Left renal pelvis (tissue), 4 donors: ENCODE measurements around the gene GPHN. TPM values are rescaled to one million over a fixed set of nuclear protein-coding genes. Genes with fewer than 3 reads are reported as not detected.

Experiments
- DNase-seq, 4 donors: peaks; one replicate each; pipeline ENCODE4 v3.0.0-alpha.2; 2013; ENCODE audit warnings: low read depth in 4 of 4, low spot score in 3 of 4
- polyA plus RNA-seq, 4 donors: library from polyadenylated mRNA; unstranded; fragments of 120-200 nt; gene quantifications; one replicate each; pipeline ENCODE4 v1.2.1, GENCODE V29; 2013; ENCODE audit not compliant: insufficient read length in 4 of 4

Gene GPHN
- polyA plus RNA-seq, 4 donors: 21.1 to 82.0 (median 66.4) TPM

DNA sequence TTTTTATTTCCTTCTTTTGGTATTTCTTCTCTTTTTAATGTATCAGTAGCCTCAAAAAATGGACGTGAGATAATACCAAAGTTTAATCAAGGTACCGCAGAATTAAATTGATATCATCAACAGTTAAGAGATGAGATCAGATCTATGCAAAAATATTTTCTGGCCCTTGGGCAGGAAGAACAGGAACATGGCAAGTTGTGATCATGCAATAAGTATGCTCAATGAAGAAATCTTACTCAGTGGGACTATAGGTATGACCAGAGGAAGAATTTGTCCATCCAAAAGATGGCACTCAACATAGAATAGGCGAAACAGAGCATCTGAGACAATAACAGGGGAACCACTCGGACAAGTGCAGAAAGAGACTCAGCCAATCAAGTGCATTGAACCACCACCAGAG is 680.4 kb downstream of the GPHN start:
- no peak for DNase-seq

DNA sequence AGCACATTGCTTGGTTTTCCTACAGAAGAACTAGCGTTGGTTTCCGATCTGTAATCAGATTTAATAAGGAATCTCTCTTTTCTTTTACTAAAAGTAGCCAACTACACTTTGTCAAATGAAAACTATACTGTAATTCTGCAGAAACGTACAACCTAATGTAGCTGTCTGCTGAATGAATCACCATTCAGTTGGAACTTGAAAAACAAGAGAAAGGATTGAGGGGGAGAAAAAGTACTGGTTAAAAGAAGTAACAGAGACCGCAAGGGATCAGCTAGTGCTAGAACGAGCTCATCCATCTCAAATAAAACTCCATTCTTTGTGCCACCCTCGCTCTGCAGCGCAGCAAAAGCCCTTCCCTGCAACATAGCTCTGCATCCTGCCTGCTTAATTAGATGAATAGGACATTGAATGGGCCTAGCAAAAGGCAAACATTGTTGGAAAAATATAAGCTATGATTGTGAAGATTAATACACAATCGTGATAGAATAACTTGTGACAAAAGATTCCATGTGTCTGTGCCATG is 683.9 kb downstream of the GPHN start:
- no peak for DNase-seq

GRCh38 chr14:67192366-67192765 is 684.4 kb downstream of the GPHN start:
- no peak for DNase-seq

- no peak for DNase-seq
These were observed 687.3 kb downstream of the GPHN start for GRCh38 chr14:67195279-67195678.

- no peak for DNase-seq
These were observed 691.1 kb downstream of the GPHN start for GRCh38 chr14:67199016-67199415.

GRCh38 chr14:67207810-67208209 is 699.9 kb downstream of the GPHN start:
- DNase-seq: no peak

DNA sequence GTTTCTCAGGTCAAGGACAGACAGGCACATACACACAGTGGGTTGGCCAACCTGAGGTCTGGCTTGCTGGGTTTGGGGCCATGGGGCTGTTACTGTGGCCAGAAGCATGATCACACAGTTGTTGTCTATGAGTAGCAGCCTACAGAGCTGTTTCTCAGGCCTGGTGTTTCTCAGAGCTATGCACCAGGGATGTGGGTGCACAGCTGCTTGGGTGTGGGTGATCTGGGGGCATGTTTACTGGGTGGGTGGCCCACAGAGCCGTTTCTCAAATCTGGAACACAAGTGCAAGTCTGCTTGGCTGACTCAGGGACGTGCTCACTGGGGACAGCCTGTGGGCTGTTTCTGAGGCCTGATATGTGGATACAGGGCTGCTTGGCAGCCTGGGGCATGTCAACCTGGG is 710.2 kb downstream of the GPHN start:
- no peak for DNase-seq

DNA sequence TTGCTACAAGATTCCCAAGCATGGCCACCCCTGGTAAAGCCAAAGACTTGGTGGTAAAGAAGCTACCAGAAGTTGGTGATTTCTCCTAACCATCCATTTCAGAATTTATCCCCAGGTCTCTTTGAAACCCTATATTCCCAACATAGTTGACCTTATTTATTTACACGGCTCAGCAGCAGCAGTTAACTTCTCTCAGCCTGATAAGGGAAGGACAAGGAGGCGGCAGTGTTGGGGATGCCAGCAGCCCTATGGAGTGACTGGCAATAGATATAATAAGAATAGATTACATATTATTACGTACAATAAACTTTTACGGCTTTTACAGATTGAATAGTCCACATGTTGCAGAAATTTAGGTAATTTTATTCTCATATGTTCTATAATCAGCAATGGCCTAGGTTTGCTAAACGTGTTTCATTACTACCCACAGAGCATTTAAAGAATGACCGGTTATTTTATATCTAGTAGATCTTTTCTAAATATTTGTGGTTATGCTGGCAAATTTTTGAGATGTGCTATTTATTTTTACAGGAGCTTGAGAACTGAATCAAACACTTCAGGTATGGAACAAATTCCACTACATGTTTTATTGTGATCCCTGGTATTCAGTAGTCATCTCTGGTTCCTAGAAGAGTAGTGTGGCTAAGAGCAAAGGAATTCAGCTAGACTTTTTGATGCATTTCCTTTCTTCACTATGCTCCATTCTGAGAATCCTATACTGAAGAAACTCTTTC is 713.5 kb downstream of the GPHN start:
- no peak for DNase-seq

DNA sequence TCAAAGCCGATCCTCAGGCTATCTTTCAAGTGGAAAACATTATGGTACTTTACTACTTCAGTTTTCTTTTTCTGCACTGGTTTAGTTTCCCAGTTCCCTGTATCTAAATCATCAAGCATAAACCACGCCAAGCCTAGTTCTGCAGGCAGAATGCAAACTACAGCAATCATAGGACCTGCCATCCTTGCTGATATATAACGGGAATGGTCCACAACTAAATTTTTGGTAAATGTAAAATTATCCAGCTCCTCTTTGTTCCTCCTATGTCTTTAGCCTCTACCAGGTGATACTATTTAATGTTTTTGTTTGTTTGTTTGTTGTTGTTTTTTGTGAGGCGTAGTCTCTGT is 714.0 kb downstream of the GPHN start:
- DNase-seq: no peak

- no peak for DNase-seq
These were observed 717.6 kb downstream of the GPHN start for GRCh38 chr14:67225523-67225922.

- DNase-seq: no peak
These were observed 720.5 kb downstream of the GPHN start for GRCh38 chr14:67228325-67228984.

Other genes with a start within 250 kb of the GPHN start
- gene CCDC196, start 21.8 kb upstream of the GPHN start, polyA plus RNA-seq: under 1 TPM in 2 of 4 donors, not detected in 2; 0.14 to 0.34 TPM